HepG2 (cell line): ENCODE data around the gene DLG5. TPM values are rescaled to one million over a fixed set of nuclear protein-coding genes. Genes with fewer than 3 reads are reported as not detected.

ENCODE experiments used
- BCL6 ChIP-seq: IDR thresholded peaks from 2 replicates; pipeline ENCODE4 v1.6.1; 2016; ENCODE audit warnings: missing genetic modification reagents, missing compliant biosample characterization
- FOSL1 ChIP-seq: sonication (generic); formaldehyde crosslinking; IDR thresholded peaks from 2 replicates; pipeline ENCODE4 v1.9.0; 2021; ENCODE audit warnings: missing genetic modification reagents, borderline replicate concordance
- GPBP1L1 ChIP-seq: sonication (generic); formaldehyde crosslinking; IDR thresholded peaks from 2 replicates; pipeline ENCODE4 v1.5.0; 2020; ENCODE audit warnings: mild to moderate bottlenecking, missing genetic modification reagents
- KMT2A ChIP-seq: sonication (generic); formaldehyde crosslinking; IDR thresholded peaks from 2 replicates; pipeline ENCODE4 v1.4.0; 2020; ENCODE audit warnings: missing genetic modification reagents
- SMARCC2 ChIP-seq: fragments of 450-650 bp; IDR thresholded peaks from 2 replicates; pipeline ENCODE4 v1.6.1; 2017; ENCODE audit warnings: antibody characterized with exemption, mild to moderate bottlenecking
- SP5 ChIP-seq: IDR thresholded peaks from 2 replicates; pipeline ENCODE4 v1.6.1; 2016; ENCODE audit warnings: low read depth, borderline replicate concordance
- TIGD3 ChIP-seq: sonication (generic); formaldehyde crosslinking; IDR thresholded peaks from 2 replicates; pipeline ENCODE4 v1.5.1; 2020; ENCODE audit warnings: mild to moderate bottlenecking, missing genetic modification reagents, borderline replicate concordance
- ZBTB39 ChIP-seq: sonication (generic); formaldehyde crosslinking; IDR thresholded peaks from 2 replicates; pipeline ENCODE4 v1.5.0; 2020; ENCODE audit warnings: missing genetic modification reagents
- ZHX2 ChIP-seq, 2 experiments: sonication (generic) in 1 of 2; formaldehyde crosslinking in 1 of 2; IDR thresholded peaks; 2 replicates each; pipeline versions ENCODE4 v1.6.1 to v1.9.0; 2014 to 2022; ENCODE audit warnings: antibody characterized with exemption in 1 of 2, borderline replicate concordance in 1 of 2, inconsistent platforms in 1 of 2, low read depth in 1 of 2, missing genetic modification reagents in 1 of 2
- ZNF10 ChIP-seq: sonication (generic); formaldehyde crosslinking; IDR thresholded peaks from 2 replicates; pipeline ENCODE4 v1.4.0; 2020; ENCODE audit warnings: mild to moderate bottlenecking, low read depth, missing genetic modification reagents, borderline replicate concordance
- ZNF101 ChIP-seq: sonication (generic); formaldehyde crosslinking; IDR thresholded peaks from 2 replicates; pipeline ENCODE4 v1.4.0; 2020; ENCODE audit warnings: mild to moderate bottlenecking, low read depth, missing genetic modification reagents, borderline replicate concordance
- ZNF317 ChIP-seq: sonication (generic); formaldehyde crosslinking; IDR thresholded peaks from 2 replicates; pipeline ENCODE4 v1.5.0; 2020; ENCODE audit warnings: mild to moderate bottlenecking, missing genetic modification reagents
- ZNF343 ChIP-seq: sonication (generic); formaldehyde crosslinking; IDR thresholded peaks from 2 replicates; pipeline ENCODE4 v1.4.0; 2020; ENCODE audit warnings: mild to moderate bottlenecking, missing genetic modification reagents
- ZNF441 ChIP-seq: sonication (generic); formaldehyde crosslinking; IDR thresholded peaks from 2 replicates; pipeline ENCODE4 v1.7.0; 2021; ENCODE audit warnings: missing genetic modification reagents, borderline replicate concordance
- ZNF782 ChIP-seq: sonication (generic); formaldehyde crosslinking; IDR thresholded peaks from 2 replicates; pipeline ENCODE4 v1.4.0; 2020; ENCODE audit warnings: missing genetic modification reagents, mild to moderate bottlenecking, borderline replicate concordance
- ZSCAN20 ChIP-seq: sonication (generic); formaldehyde crosslinking; IDR thresholded peaks from 2 replicates; pipeline ENCODE4 v1.4.0; 2020; ENCODE audit warnings: missing genetic modification reagents, mild to moderate bottlenecking, borderline replicate concordance
- polyA plus RNA-seq, 8 experiments: library from polyadenylated mRNA; depleted of rRNA in 3 of 8; stranded (reverse) in 7 of 8; unstranded in 1 of 8; fragments of >200 nt; fragmentation: Illumina TruSeq in 4 of 8; extraction: Trizol in 4 of 8; gene quantifications; 2 replicates each; pipeline versions ENCODE4 v1.2.1 to v1.2.3, GENCODE V29; 2011 to 2016; ENCODE audit warnings: low read depth in 4 of 8, missing spikeins in 1 of 8, mixed read lengths in 1 of 8; ENCODE audit not compliant: insufficient read depth in 1 of 8
- total RNA-seq, 5 experiments: library from RNA; depleted of rRNA; stranded (reverse); fragments of >200 nt; fragmentation: Illumina TruSeq; extraction: Trizol; gene quantifications; 2 replicates each; pipeline ENCODE4 v1.2.3, GENCODE V29; 2016; ENCODE audit warnings: low read depth in 1 of 5

Gene DLG5
- total and polyA plus RNA-seq, 2 of the 13 experiments (the other 11 are each of a cell fraction or from before 2014, with no cell fraction given): 15.5 to 18.2 TPM

GRCh38 chr10:77909749-77910375 lies 16.7 kb downstream of the DLG5 start (continued):
- TF ChIP-seq ZHX2 (IDR thresholded peaks at IDR 0.05; ENCODE audit: low read depth) (0 out of 2 replicates have a peak, but pooled peaks have one; percentile 30), ZHX2 (CRISPR knock-in tag; IDR thresholded peaks at IDR 0.05; ENCODE audit: borderline replicate concordance) (no peak), KMT2A (peak; percentile 74), ZNF101 (CRISPR knock-in tag) (no peak), BCL6 (CRISPR knock-in tag) (peak; percentile 63), ZNF782 (CRISPR knock-in tag) (no peak), FOSL1 (peak; percentile 63; the same call in 1 of the 2 replicates), ZBTB39 (CRISPR knock-in tag) (no peak), GPBP1L1 (no peak), ZNF441 (CRISPR knock-in tag) (peak; percentile 27; the same call in 1 of the 2 replicates), ZSCAN20 (CRISPR knock-in tag) (no peak), ZNF10 (CRISPR knock-in tag) (no peak), ZNF343 (CRISPR knock-in tag) (no peak), TIGD3 (peak; percentile 24; the same call in 1 of the 2 replicates), ZNF317 (CRISPR knock-in tag) (no peak), SP5 (CRISPR knock-in tag) (no peak), SMARCC2 (no peak)
